Skeletal muscle tissue (tissue), 4 donors: ENCODE measurements around the gene B3GNT2. TPM values are rescaled to one million over a fixed set of nuclear protein-coding genes. Genes with fewer than 3 reads are reported as not detected.
A peak's percentile ranks its signal among the peaks of the same experiment; 100 is the strongest.

Experiments used
- H3K27ac ChIP-seq: one replicate; pipeline ENCODE4 v1.7.0; 2013; ENCODE audit warnings: mild to moderate bottlenecking, low read depth, low read length, inconsistent platforms
- H3K27me3 ChIP-seq, 3 donors: one replicate each; pipeline ENCODE4 v1.7.0; 2013; ENCODE audit warnings: low read length in 3 of 3; ENCODE audit not compliant: control insufficient read depth in 3 of 3, insufficient read depth in 3 of 3
- H3K36me3 ChIP-seq, 3 donors: one replicate each; pipeline ENCODE4 v1.7.0; 2013; ENCODE audit warnings: low read length in 3 of 3; ENCODE audit not compliant: control insufficient read depth in 3 of 3, insufficient read depth in 3 of 3
- H3K4me1 ChIP-seq, 3 donors: one replicate each; pipeline ENCODE4 v1.7.0; 2013; ENCODE audit warnings: low read length in 3 of 3, mild to moderate bottlenecking in 3 of 3; ENCODE audit not compliant: control insufficient read depth in 3 of 3, insufficient read depth in 3 of 3
- H3K4me3 ChIP-seq, 3 donors: one replicate each; pipeline ENCODE4 v1.7.0; 2013; ENCODE audit warnings: low read length in 3 of 3
- H3K9ac ChIP-seq, 3 donors: one replicate each; pipeline ENCODE4 v1.7.0; 2013; ENCODE audit warnings: low read length in 3 of 3, mild to moderate bottlenecking in 3 of 3, moderate library complexity in 2 of 3, low read depth in 1 of 3
- H3K9me3 ChIP-seq, 3 donors: one replicate each; pipeline ENCODE4 v1.7.0; 2013; ENCODE audit warnings: low read length in 3 of 3; ENCODE audit not compliant: control insufficient read depth in 3 of 3
- total RNA-seq: library from RNA; depleted of rRNA; stranded (reverse); fragments of >200 nt; gene quantifications from one replicate; pipeline ENCODE4 v1.2.3, GENCODE V29; 2014
- donor health status: Osteomylitis.

The B3GNT2 gene
- total RNA-seq, 1 donor from 2014 or later, result 11.0 TPM

GRCh38 chr2:62216616-62217015 is 20.7 kb downstream of the B3GNT2 start:
- no peak overlapping the region for H3K9ac ChIP-seq
- peaks cover 15 to 22% (median 20%) of the 10 kb centered on the region in 3 donors for H3K4me1 ChIP-seq
- no peak overlapping the region for H3K4me3 ChIP-seq
- H3K9me3 ChIP-seq, result no peaks in the 10 kb centered on the region
- H3K27me3 ChIP-seq, result no peaks in the 10 kb centered on the region
- H3K27ac ChIP-seq, result peak overlapping the region; percentile 62
- H3K36me3 ChIP-seq, result no peaks in the 10 kb centered on the region

DNA sequence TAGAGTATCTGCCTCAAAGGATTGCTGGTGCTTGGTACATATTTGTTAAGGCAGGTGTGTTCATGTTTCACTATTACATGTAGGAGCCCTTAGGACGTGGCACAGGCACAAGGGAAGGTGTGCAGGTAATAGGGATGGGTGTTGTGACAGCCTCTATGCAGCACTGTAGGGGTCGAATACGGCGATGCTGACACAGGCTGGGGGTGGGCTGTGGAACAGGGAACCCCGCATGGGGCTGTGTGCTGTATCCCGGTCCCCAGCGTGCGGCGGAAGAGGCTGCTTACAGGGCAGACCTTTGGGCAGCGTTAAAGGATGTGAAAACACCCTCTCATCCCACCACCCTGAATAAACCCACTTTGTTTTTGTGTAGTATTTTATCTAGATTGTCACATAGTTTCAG is 21.5 kb downstream of the B3GNT2 start:
- Histone ChIP-seq H3K9ac (no peak overlapping the region), H3K9me3 (no peaks in the 10 kb centered on the region), H3K27me3 (no peaks in the 10 kb centered on the region), H3K4me1 (peaks cover 15 to 22% (median 20%) of the 10 kb centered on the region in 3 donors), H3K36me3 (no peaks in the 10 kb centered on the region), H3K27ac (peak overlapping the region; percentile 62), H3K4me3 (peak overlapping the region in 1 of 3 donors; percentile 31)

- Histone ChIP-seq H3K4me3 (no peak overlapping the region), H3K27me3 (no peaks in the 10 kb centered on the region), H3K36me3 (peaks cover 0 to 2% (median 0%) of the 10 kb centered on the region in 3 donors), H3K4me1 (peaks cover 15 to 22% (median 20%) of the 10 kb centered on the region in 3 donors), H3K9ac (no peak overlapping the region), H3K9me3 (no peaks in the 10 kb centered on the region), H3K27ac (peak overlapping the region; percentile 62)
Observed at GRCh38 chr2:62217970-62218369, 22.1 kb downstream of the B3GNT2 start.

DNA sequence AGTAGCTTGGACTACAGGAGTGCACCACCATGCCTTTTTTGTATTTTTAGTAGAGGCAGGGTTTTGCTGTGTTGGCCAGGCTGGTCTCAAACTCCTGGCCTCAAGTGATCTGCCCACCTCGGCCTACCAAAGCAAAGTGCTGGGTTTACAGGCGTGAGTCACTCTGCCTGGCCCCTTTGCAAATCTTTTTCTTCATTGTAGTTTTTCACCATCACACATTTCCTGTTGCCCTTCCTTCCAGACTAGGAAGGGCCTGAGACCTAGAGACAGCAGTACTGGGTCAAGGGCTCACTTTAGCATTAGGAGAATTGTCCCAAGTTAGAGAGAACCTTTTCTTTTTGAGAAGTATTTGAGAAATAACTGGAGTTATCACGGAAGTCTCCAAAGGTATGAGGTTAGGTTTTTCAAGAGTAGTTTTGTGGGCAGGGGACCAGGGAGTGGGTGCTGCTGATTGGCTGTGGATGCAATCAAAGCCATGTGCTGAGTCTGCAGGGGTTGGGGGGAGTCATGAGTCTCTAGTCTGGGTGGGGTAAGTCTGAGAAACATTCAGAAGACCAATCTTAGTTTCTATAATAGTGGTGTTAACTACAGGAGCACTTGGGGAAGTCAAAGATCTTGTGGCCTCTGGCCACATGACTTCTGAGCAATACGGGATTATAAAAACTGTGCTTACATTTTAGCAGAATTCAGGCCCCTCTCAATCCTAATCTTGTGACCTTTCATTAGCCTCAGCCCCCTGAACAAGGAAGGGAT is 23.7 kb downstream of the B3GNT2 start:
- Histone ChIP-seq H3K27me3 (no peaks in the 10 kb centered on the region), H3K9me3 (no peaks in the 10 kb centered on the region), H3K36me3 (peaks cover 0 to 3% (median 0%) of the 10 kb centered on the region in 3 donors), H3K4me1 (peaks cover 15 to 19% (median 18%) of the 10 kb centered on the region in 3 donors), H3K9ac (no peak overlapping the region), H3K27ac (peak overlapping the region; percentile 3), H3K4me3 (no peak overlapping the region)

DNA sequence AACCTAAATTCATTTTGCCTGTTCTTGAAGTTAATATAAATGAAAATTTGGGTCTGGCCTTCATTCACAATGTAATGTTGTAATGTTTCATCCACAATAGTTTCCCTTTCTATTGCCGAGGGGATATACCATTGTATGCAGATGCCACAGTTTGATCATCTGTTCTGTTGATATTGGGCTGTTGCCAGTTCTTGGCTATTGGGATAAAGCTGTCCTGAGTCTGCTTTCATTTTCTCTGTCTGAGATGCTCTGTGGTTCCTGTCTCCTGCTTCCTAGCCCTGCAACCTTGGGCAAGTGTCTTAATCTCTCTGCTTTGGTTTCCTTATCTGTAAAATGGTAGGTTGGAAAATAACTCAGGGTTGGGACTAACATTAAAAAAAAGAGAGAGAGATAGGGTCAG is 25.2 kb downstream of the B3GNT2 start:
- H3K4me3 ChIP-seq, result no peak overlapping the region
- peaks cover 0 to 9% (median 0%) of the 10 kb centered on the region in 3 donors for H3K36me3 ChIP-seq
- H3K9me3 ChIP-seq, result no peaks in the 10 kb centered on the region
- no peak overlapping the region for H3K9ac ChIP-seq
- H3K27ac ChIP-seq, result no peak overlapping the region
- peaks cover 7 to 9% (median 8%) of the 10 kb centered on the region in 3 donors for H3K4me1 ChIP-seq
- no peaks in the 10 kb centered on the region for H3K27me3 ChIP-seq

- H3K9me3 ChIP-seq, result no peaks in the 10 kb centered on the region
- peaks cover 3 to 5% (median 4%) of the 10 kb centered on the region in 3 donors for H3K4me1 ChIP-seq
- H3K36me3 ChIP-seq, result peaks cover 0 to 9% (median 0%) of the 10 kb centered on the region in 3 donors
- H3K27ac ChIP-seq, result no peak overlapping the region
- H3K27me3 ChIP-seq, result no peaks in the 10 kb centered on the region
- no peak overlapping the region for H3K4me3 ChIP-seq
- no peak overlapping the region for H3K9ac ChIP-seq
Observed at GRCh38 chr2:62222171-62222570, 26.3 kb downstream of the B3GNT2 start.

DNA sequence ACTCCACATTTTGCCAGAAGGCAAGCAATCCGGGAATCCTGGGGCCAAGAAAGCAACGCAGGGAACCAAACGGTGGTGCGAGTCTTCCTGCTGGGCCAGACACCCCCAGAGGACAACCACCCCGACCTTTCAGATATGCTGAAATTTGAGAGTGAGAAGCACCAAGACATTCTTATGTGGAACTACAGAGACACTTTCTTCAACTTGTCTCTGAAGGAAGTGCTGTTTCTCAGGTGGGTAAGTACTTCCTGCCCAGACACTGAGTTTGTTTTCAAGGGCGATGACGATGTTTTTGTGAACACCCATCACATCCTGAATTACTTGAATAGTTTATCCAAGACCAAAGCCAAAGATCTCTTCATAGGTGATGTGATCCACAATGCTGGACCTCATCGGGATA is 26.8 kb downstream of the B3GNT2 start:
- H3K27ac ChIP-seq, result no peak overlapping the region
- no peak overlapping the region for H3K9ac ChIP-seq
- no peaks in the 10 kb centered on the region for H3K27me3 ChIP-seq
- H3K9me3 ChIP-seq, result no peaks in the 10 kb centered on the region
- no peak overlapping the region for H3K4me3 ChIP-seq
- no peaks in the 10 kb centered on the region for H3K4me1 ChIP-seq
- H3K36me3 ChIP-seq, result peaks cover 0 to 9% (median 2%) of the 10 kb centered on the region in 3 donors

DNA sequence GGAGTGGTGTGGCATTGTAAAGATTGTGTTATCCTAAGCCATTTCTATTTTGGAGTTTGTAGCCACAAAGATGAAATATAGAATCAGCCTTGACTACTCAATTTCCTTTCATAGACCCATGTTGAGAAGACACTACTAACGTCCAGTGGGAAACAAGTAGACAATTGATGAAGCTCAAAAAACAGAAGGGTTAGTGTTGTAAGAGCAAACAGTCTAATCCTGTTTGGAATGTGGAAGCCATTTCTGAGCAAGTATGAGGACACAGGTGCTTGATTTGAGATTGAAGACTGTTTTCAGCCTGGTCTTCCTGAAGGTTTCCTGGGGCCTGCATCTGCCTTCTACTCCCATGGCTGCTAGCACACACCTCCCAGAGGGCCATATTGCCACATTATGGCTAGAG is 29.1 kb downstream of the B3GNT2 start:
- no peak overlapping the region for H3K4me3 ChIP-seq
- H3K27ac ChIP-seq, result no peak overlapping the region
- H3K36me3 ChIP-seq, result peaks cover 0 to 9% (median 3%) of the 10 kb centered on the region in 3 donors
- H3K9ac ChIP-seq, result no peak overlapping the region
- H3K9me3 ChIP-seq, result no peaks in the 10 kb centered on the region
- H3K4me1 ChIP-seq, result no peaks in the 10 kb centered on the region
- no peaks in the 10 kb centered on the region for H3K27me3 ChIP-seq

DNA sequence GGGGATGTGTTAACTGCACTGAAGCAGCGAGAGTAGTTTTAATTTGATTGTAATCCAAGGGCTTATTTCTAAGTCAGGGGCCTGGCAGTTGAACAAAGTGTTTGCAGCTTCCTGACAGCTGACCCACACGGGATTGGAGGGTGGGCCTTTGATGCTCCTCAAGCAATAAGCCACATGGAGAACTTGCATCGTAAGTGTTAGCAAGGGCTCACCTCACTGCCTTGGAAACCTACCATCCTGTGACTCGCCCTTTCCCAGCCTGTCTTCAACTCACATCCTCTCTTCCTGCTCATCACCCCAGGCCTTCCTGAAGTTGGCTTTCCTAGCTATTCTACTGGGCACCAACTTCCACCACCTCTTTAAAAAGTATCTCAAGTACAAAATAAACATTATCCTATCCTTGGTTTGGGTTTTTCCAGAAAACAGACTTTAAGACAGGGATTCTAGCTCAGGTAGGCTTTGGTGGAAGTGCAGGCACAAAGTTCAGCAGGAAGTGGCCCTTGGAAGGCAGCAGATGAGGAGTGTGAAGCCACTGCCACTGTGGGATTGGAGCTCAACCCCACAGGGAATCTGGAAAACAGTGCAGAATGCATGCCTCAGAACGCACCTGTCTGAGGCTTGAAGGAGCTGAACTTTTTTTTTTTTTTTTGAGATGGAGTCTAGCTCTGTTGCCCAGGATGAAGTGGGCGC is 31.6 kb downstream of the B3GNT2 start:
- H3K4me3 ChIP-seq, result no peak overlapping the region
- H3K9me3 ChIP-seq, result no peaks in the 10 kb centered on the region
- no peak overlapping the region for H3K9ac ChIP-seq
- no peaks in the 10 kb centered on the region for H3K27me3 ChIP-seq
- H3K27ac ChIP-seq, result no peak overlapping the region
- no peaks in the 10 kb centered on the region for H3K4me1 ChIP-seq
- peaks cover 0 to 9% (median 3%) of the 10 kb centered on the region in 3 donors for H3K36me3 ChIP-seq

GRCh38 chr2:62229082-62229605 is 33.2 kb downstream of the B3GNT2 start:
- no peak overlapping the region for H3K9ac ChIP-seq
- H3K9me3 ChIP-seq, result no peaks in the 10 kb centered on the region
- H3K36me3 ChIP-seq, result peaks cover 0 to 6% (median 3%) of the 10 kb centered on the region in 3 donors
- no peaks in the 10 kb centered on the region for H3K27me3 ChIP-seq
- H3K4me1 ChIP-seq, result no peaks in the 10 kb centered on the region
- no peak overlapping the region for H3K4me3 ChIP-seq
- no peak overlapping the region for H3K27ac ChIP-seq
